Measurements from ENCODE around the gene CACNA2D2. TPM values are rescaled to one million over a fixed set of nuclear protein-coding genes. Genes with fewer than 3 reads are reported as not detected.
A peak's percentile ranks its signal among the peaks of the same experiment; 100 is the strongest.

Gene CACNA2D2
- total RNA-seq = under 1 TPM; 0.09 to 0.88 (median 0.56) TPM
- 1 to 10 TPM in 2 of 3 donors, under 1 TPM in 1; 0.59 to 2.0 (median 1.0) TPM for polyA plus RNA-seq
- long read RNA-seq, donor 1 = 0 reads
- long read RNA-seq, donor 2 = 0 reads
- long read RNA-seq, donor 3 = 0 reads
- long read RNA-seq, donor 4, partial matches to known transcripts = 0 of 1 reads
- long read RNA-seq, donor 4, other reads (novel, unspliced or antisense) = 1 of 1 reads
- long read RNA-seq, donor 5 = 0 reads
- long read RNA-seq, donor 6 = 0 reads
- long read RNA-seq, donor 7 = 0 reads
- long read RNA-seq, donor 8 = 0 reads
- long read RNA-seq, donor 9 = 0 reads
- long read RNA-seq, donor 10 = 0 reads

GRCh38 chr3:50503504-50504342, at the start of gene CACNA2D2:
Gene CACNA2D2, minus strand, starts transcription at chr3:50503634. Its CDS starts 211 bp downstream, at chr3:50503423.
- no peaks in the 10 kb centered on the region for H3K36me3 ChIP-seq (replicated peaks in 1 of 2)
- no peak within 1 kb of the TSS for H3K27ac ChIP-seq
- intact Hi-C loops (cut with DNase I) = no loop called here
- TF ChIP-seq POLR2A (IDR thresholded peaks at IDR 0.05) = no peak
- no peaks in the 10 kb centered on the region for H3K9me3 ChIP-seq (replicated peaks in 1 of 3)
- H3K27me3 ChIP-seq = no peaks in the 10 kb centered on the region
- peak in 5 of 7 donors; percentile 18 to 57 (median 27) for DNase-seq
- peak within 1 kb of the TSS in 2 of 4 donors; percentile 11 to 57 for H3K4me3 ChIP-seq
- no peaks in the 10 kb centered on the region for H3K4me1 ChIP-seq (replicated peaks in 1 of 2)
- WGBS, 4 donors = 8 to 14% (median 12%) methylated on average over 14 to 71 of the region's 71 CpGs

- Histone ChIP-seq H3K36me3 (replicated peaks in 1 of 2) (no peaks in the 10 kb centered on the region), H3K27ac (no peak overlapping the region), H3K9me3 (replicated peaks in 1 of 3) (no peaks in the 10 kb centered on the region), H3K27me3 (peaks cover 4% of the 10 kb centered on the region), H3K4me1 (replicated peaks in 1 of 2) (no peaks in the 10 kb centered on the region), H3K4me3 (no peak overlapping the region)
- WGBS, 4 donors = 67 to 83% (median 80%) methylated on average over 5 to 9 of the region's 9 CpGs
- no peak for DNase-seq
- intact Hi-C loops (cut with DNase I) = no loop called here
- TF ChIP-seq POLR2A (IDR thresholded peaks at IDR 0.05) (no peak), CTCF (IDR thresholded peaks at IDR 0.05) (no peak)
Observed at GRCh38 chr3:50552598-50552997, 49.2 kb upstream of the CACNA2D2 start.

- Histone ChIP-seq H3K4me3 (no peak overlapping the region), H3K27me3 (peaks cover 4% of the 10 kb centered on the region), H3K36me3 (replicated peaks in 1 of 2) (no peaks in the 10 kb centered on the region), H3K27ac (no peak overlapping the region), H3K4me1 (replicated peaks in 1 of 2) (no peaks in the 10 kb centered on the region), H3K9me3 (replicated peaks in 1 of 3) (no peaks in the 10 kb centered on the region)
- no peak for DNase-seq
- no peak for TF ChIP-seq CTCF (IDR thresholded peaks at IDR 0.05)
- 51 to 85% (median 71%) methylated on average over 5 to 7 of the region's 7 CpGs for WGBS, 4 donors
- intact Hi-C loops (cut with DNase I) = no loop called here
Observed at GRCh38 chr3:50551681-50552435, 48.4 kb upstream of the CACNA2D2 start.

GRCh38 chr3:50551054-50551659, 47.7 kb upstream of the CACNA2D2 start:
- H3K9me3 ChIP-seq (replicated peaks in 1 of 3) = no peaks in the 10 kb centered on the region
- intact Hi-C loops (cut with DNase I) = no loop called here
- H3K27ac ChIP-seq = no peak overlapping the region
- no peak overlapping the region for H3K4me3 ChIP-seq
- peaks cover 4% of the 10 kb centered on the region for H3K27me3 ChIP-seq
- no peak for DNase-seq
- H3K36me3 ChIP-seq (replicated peaks in 1 of 2) = no peaks in the 10 kb centered on the region
- 51 to 64% (median 62%) methylated on average over 6 to 9 of the region's 9 CpGs for WGBS, 4 donors
- no peaks in the 10 kb centered on the region for H3K4me1 ChIP-seq (replicated peaks in 1 of 2)
- no peak for TF ChIP-seq POLR2A (IDR thresholded peaks at IDR 0.05)
- TF ChIP-seq CTCF (IDR thresholded peaks at IDR 0.05) = no peak

Data from adrenal gland (tissue), 19 donors.